GM21367 (cell line): Measurements from ENCODE around the gene TUBB3.

Experiments used
- ATAC-seq: cut with Tn5 transposase; IDR thresholded peaks from one replicate; pipeline ENCODE4 v1.9.1; 2021; ENCODE audit not compliant: unreplicated experiment

The TUBB3 gene

DNA sequence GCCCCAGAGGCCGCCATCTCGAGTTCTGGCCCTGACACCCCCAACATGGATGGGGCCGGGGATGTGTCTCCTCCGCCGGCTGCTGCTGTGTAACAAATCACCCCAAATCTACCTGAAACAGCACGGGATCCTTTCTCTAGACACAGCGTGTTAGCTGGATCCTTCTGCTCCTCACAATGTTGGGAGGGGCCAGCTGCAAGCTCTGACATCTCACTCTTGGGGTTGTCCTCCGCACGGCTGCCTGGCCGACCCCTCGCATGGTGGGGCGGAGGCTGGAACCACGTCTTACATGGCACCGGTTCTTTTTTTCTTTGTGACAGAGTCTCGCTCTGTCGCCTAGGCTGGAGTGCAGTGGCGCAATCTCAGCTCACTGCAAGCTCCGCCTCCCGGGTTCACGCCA is 13.8 kb downstream of the TUBB3 start:
- no peak for ATAC-seq

- no peak for ATAC-seq
Observed at GRCh38 chr16:89938175-89938885, 15.2 kb downstream of the TUBB3 start.

DNA sequence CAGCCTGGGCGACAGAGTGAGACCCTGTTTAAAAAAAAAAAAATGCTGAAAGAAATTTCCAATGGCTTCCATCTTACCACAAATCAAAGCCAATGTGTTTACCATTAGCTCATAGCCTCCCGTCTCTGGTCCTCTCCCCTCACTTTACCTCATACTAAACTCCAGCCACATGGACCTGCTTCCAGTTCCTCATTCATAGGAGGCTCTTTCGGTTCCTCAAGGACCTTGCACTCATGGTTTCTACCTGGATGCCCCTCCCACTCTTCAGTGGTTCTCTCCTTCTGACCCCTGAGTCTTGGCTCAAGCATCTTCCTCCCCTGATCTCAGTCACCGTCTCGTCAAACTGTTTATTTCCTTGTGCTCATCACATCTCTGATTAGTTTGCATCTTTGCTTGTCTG is 21.6 kb downstream of the TUBB3 start:
- no peak for ATAC-seq

DNA sequence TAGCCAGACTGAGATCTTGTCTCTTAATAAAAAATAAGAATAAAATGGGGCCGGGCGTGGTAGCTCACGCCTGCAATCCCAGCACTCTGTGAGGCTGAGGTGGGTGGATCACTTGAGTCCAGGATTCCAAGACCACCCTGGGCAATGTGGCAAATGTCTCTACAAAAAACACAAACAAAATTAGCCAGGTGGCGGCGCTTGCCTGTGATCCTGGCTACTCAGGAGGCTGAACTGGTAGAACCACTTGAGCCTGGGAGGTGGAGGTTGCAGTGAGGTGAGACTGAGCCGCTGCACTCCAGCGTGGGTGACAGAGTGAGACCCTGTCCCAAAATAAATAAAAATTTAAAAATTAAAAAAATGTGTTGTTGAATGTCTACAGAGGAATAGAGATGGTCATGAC is 22.5 kb downstream of the TUBB3 start:
- ATAC-seq = no peak

DNA sequence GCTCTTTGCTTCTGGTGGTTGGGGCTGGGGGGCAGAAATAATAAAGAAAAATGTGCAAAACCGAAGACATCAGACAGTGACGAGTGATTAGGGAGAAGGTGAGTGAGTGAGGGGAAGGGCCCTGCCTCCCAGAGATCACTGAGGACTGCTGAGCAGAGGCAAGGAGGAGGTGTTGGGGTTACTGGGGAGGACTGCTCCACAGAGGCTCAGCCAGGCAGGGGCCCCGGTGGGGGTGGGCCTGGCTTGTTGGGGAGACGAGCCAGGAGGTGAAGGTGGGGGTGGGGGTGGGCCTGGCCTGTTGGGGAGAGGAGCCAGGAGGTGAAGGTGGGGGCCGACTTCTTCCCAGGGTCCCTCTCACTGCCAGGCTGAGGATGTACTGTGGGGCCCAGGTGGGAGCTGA is 23.4 kb downstream of the TUBB3 start:
- ATAC-seq = no peak

DNA sequence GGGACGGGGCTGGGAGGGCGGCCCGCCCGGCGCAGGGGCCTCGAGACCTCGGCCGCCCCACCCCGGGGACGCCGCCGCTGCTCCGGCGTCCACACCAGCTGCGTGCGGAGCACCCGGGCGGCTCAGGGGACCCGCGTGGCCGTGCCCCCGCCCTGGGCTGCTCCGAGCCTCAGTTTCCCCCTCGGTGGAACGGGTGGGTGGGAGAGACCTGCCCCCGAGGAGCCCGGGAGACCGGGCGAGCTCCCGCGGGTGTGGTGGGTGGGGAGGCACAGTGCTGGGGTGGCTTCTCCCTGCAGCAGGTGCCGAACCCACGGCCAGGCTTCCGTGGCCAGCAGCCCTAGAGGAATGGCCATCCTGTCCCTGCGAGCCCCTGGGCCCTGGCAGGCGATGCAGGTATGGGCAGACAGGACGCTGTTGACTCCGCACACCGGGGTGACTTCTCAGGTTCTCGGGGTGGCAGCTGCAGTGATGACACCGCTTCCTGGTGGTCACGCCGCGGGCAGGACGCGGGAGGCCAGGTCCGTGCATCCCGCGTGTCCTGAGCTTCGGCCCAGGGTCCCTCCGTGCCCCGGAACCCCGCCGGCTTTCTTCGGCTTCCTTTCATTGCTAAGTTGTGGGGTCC is 26.1 kb downstream of the TUBB3 start:
- no peak for ATAC-seq

- no peak for ATAC-seq
Observed at GRCh38 chr16:89949756-89950155, 26.6 kb downstream of the TUBB3 start.

DNA sequence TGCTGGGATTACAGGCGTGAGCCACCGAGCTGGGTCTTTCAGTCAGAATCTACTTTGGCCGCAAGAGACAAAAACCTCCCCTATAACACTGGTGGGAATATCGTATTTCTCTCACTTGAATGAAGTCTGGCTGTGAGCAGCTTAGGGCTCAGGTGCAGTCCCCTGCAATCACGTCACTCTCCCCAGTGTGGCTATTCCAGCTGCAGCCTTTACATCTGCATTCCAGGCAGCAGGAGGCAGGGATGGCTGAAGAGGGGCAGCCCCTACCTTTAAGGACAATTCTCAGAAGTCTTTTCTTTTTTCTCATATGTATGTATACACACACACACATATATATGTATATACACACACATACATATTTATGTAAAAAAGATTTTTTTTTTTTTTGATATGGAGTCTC is 28.4 kb downstream of the TUBB3 start:
- ATAC-seq = no peak

DNA sequence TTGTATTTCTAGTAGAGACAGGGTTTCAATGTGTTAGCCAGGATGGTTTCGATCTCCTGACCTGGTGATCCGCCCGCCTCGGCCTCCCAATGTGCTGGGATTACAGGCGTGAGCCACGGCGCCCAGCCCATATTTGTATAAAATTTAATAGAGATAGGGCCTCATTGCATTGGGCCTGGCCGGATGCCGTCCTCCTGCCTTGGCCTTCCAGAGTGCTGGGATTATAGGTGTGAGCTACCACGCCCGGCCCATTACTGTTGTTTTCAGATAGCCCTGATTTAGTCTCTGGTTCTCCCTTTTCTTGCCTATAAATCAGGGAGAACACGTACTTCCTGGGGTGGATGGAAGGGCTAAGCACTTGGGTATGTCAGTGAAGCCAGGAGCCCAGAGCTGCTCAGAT is 28.9 kb downstream of the TUBB3 start:
- no peak for ATAC-seq

DNA sequence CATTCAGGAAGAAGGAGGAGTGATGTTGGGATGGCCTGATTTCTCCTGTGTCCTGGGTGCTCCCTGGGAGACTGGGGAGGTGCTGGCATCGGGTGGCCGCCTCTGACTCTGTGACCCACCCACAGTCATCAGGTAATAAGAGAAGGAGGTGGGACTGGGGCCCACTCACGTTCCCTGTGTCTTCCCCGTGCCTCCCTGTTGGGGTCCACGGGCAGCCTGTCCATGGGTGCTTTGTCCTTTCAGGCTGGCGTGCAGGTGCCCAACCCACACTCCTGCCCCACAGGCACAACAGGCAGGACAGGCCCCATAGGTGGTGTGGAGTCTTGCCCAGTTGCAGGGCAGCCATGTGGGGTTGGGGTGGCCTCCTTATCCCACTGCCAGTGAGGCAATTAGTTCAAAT is 29.4 kb downstream of the TUBB3 start:
- no peak for ATAC-seq

DNA sequence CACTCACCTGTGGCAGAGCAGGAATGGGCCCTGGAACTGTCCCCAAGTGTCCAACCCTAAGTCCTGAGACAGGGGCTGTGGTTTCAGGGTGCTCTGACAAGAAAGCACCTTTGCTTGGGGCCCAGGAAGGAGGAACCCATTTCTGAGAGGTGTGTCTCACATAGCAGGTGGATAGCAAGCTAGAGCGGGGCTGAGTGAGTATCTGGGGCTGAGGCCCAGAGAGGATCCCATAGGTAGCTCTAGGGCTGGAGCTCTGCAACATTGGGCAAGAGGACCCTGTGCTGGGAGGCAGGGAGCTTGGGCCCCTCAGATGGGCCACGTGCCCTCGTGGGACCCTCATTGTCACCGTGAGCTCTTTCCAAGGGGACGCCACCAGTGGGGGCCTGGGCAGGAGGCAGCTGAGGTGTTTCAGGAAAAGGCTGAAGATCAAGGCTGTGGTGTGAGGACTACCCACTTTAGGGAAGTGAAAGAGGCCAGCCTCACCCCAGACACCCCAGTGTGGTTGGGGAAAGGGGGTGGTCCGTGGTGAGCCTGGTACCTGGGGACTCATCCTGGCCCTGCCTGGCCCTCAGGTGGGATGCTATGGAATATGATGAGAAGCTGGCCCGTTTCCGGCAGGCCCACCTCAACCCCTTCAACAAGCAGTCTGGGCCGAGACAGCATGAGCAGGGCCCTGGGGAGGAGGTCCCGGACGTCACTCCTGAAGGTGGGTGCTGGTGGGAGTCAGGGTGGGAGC is 30.7 kb downstream of the TUBB3 start:
- ATAC-seq = no peak

- no peak for ATAC-seq
Observed at GRCh38 chr16:89954462-89954861, 31.3 kb downstream of the TUBB3 start.

DNA sequence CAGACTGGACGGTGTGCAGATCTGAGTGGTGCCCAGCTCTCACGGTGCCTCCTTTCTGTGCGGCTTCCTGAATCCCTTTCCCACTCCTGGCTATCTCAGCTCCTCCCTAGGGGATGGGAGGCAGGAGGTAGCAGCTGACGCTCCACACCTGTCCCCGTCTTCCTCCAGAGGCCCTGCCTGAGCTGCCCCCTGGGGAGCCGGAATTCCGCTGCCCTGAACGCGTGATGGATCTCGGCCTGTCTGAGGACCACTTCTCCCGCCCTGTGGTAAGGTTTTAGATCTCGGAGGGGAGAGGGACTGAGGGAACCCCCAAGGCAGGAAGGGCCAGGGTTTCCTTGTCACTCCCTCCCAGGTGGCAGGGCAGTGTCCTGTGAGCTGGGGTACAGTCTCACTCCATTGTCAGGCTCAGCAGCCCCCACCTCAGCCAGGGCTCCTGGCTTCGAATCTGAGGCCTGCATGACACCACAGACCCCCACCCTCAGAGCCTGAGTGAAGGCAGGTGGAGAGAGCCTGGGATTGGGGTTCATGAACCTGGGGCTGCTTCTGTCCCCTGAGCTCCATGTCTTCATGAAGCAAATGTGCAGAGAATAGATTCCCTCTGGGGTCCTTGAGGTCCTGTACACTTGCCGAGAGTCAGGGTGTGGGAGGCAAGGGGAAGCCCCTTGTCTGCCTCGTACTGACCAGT is 32.0 kb downstream of the TUBB3 start:
- ATAC-seq = no peak

- ATAC-seq = no peak
Observed at GRCh38 chr16:89956505-89957215, 33.5 kb downstream of the TUBB3 start.

DNA sequence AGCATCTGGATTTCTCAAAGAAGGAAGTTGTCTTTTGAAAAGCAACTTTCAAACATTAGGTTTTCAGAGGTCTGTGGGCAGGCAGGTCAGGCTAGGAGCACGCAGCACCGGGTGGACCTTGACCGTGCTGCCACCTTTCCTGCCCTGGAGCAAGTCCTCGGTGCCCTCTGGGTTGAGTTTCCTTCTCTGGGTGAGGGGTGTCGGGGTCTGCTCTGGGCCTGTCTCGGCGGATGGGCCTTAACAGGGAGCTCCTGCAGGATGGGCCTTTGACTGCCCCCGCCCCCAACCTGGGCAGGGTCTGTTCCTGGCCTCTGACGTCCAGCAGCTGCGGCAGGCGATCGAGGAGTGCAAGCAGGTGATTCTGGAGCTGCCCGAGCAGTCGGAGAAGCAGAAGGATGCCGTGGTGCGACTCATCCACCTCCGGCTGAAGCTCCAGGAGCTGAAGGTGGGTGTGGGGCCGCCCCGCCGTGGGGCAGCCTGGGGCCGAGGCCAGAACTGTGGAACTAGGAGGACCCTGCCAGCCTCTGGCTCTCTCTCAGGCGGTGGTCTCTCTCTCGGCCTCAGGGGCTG is 34.2 kb downstream of the TUBB3 start:
- ATAC-seq = no peak

DNA sequence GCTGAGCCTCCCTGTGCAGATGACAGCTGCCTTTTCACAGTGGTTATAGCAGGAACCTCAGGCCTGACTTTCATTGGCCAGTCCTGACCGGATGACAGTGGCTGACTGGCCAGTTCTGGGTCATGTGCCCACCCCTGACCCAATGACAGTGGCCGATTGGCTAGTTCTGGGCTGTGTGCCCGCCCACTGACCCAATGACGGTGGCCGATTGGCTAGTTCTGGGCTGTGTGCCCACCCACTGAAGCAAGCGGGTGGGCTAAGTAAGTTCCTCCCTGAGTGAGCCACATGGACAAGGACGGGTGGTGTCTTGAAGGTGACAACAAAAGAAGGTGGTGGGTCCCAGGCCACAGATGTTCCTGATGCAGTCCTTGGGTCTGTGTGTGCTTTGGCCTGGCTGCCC is 34.9 kb downstream of the TUBB3 start:
- ATAC-seq = no peak

DNA sequence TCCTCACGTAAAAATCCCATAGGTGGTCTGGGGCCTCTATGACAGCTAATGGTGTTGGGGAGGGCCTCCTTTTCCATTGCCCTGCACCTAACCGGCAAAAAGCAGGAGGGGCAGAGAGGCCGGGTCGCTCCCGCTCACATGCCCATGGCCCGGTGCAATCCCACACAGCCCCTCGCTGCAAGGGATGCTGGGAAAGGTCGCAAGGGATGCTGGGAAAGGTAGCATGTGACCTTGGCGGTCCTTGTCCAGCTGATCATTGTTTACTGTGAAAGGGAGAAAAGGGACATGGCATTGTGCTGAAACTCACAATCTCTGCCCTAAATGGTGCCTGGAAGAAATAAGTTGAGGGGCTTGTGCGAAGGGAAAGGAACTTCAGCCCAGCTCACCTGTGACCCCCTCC is 35.5 kb downstream of the TUBB3 start:
- no peak for ATAC-seq

GRCh38 chr16:89960966-89961365 is 37.8 kb downstream of the TUBB3 start:
- no peak for ATAC-seq

DNA sequence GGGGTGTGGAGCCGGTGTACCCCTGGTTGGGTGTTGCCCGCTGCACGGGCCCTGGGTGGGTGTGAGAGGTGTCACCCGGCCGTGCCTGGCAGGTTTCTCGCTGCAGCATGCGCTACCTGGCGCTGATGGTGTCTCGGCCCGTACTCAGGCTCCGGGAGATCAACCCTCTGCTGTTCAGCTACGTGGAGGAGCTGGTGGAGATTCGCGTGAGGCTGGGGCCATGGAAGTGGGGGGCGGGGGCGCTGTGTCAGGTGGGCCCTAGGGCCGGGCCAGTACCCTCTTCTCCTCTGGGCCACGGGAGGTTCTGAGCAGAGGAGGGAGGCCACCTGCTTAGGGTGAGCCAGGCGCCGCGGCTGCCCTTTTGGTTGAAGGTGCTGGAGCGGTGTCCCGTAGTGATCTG is 38.8 kb downstream of the TUBB3 start:
- no peak for ATAC-seq

DNA sequence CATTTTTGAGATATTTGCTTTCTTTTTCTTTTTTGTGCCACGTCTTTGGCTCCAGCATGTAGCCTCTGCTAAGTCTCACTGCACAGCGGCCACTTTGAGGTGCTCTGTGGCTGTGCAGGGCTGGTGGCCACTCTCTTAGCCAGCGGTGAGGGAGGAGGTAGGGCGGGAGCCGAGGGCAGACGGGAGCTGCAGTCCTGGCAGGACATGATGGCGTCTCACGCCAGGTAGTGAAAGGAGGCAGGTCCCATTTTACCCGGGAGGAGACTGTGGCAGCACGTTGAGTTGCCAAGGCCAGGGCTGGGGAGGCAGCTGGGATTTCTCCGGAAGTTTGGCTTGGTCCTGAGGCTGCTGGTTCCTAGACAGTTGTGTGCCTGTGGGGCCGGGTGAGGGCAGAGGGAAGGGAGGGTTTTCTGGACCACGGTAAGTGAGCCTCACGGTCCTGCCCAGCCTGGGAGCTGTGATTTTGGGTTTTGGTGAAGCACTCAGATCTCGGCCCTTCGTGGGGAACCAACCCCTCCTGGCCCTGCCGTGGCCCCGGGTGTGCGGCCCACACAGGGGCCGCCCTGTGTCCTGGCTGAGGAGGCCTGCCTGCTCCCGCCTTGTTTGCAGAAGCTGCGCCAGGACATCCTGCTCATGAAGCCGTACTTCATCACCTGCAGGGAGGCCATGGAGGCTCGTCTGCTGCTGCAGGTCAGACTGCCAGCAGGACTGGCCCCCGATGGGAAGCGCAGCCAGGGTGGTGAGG is 39.8 kb downstream of the TUBB3 start:
- no peak for ATAC-seq
